Forelimb muscle (tissue), 1 donor: Measurements from ENCODE around the gene PEF1. TPM values are rescaled to one million over a fixed set of nuclear protein-coding genes. Genes with fewer than 3 reads are reported as not detected.

Source experiments
- DNase-seq: peaks from one replicate; pipeline ENCODE4 v3.0.0-alpha.2; 2013; ENCODE audit warnings: low read depth
- polyA plus RNA-seq: library from polyadenylated mRNA; unstranded; fragments of 120-200 nt; gene quantifications from one replicate; pipeline ENCODE4 v1.2.1, GENCODE V29; 2013; ENCODE audit not compliant: insufficient read length

PEF1 gene
- polyA plus RNA-seq, 1 donor, result 37.2 TPM

GRCh38 chr1:31671561-31672201, 27.0 kb upstream of the PEF1 start:
- DNase-seq, result no peak

- no peak for DNase-seq
These were observed 26.5 kb upstream of the PEF1 start for GRCh38 chr1:31671147-31671546.

GRCh38 chr1:31670593-31670964, 25.9 kb upstream of the PEF1 start:
- DNase-seq, result no peak

GRCh38 chr1:31669786-31670592, 25.3 kb upstream of the PEF1 start:
- no peak for DNase-seq

GRCh38 chr1:31669433-31669785, 24.7 kb upstream of the PEF1 start:
- no peak for DNase-seq

GRCh38 chr1:31668303-31668883, 23.7 kb upstream of the PEF1 start:
- no peak for DNase-seq

GRCh38 chr1:31667065-31667785, 22.5 kb upstream of the PEF1 start:
- DNase-seq, result no peak

- DNase-seq, result no peak
These were observed 21.7 kb upstream of the PEF1 start for GRCh38 chr1:31666263-31666963.

- DNase-seq, result no peak
These were observed 20.7 kb upstream of the PEF1 start for GRCh38 chr1:31665234-31665878.

- DNase-seq, result no peak
These were observed 19.9 kb upstream of the PEF1 start for GRCh38 chr1:31664528-31664927.

GRCh38 chr1:31663622-31664452, 19.2 kb upstream of the PEF1 start:
- DNase-seq, result no peak

GRCh38 chr1:31662463-31662862, 17.8 kb upstream of the PEF1 start:
- no peak for DNase-seq

- DNase-seq, result no peak
These were observed 17.2 kb upstream of the PEF1 start for GRCh38 chr1:31661856-31662255.

GRCh38 chr1:31660871-31661455, 16.3 kb upstream of the PEF1 start:
- DNase-seq, result no peak

GRCh38 chr1:31659889-31660288, 15.2 kb upstream of the PEF1 start:
- no peak for DNase-seq

GRCh38 chr1:31658721-31659120, 14.0 kb upstream of the PEF1 start:
- no peak for DNase-seq

- DNase-seq, result no peak
These were observed 13.4 kb upstream of the PEF1 start for GRCh38 chr1:31657972-31658510.

- no peak for DNase-seq
These were observed 12.5 kb upstream of the PEF1 start for GRCh38 chr1:31657020-31657804.

- DNase-seq, result no peak
These were observed 11.1 kb upstream of the PEF1 start for GRCh38 chr1:31655756-31656155.
